ENCODE data around the gene NR1H3. TPM values are rescaled to one million over a fixed set of nuclear protein-coding genes. Genes with fewer than 3 reads are reported as not detected.

The NR1H3 gene
- total RNA-seq, 1 experiment from 2014 or later: 26.3 TPM

GRCh38 chr11:47247502-47247901 is 10.3 kb upstream of the NR1H3 start:
- peaks cover 3 to 44% (median 39%) of the 10 kb centered on the region in 3 experiments; a peak in 6 of 7 replicates for H3K36me3 Mint-ChIP-seq (ENCODE audit: insufficient read depth in 1 of 3, low read depth in 3 of 3)
- Histone ChIP-seq H3K9ac (ENCODE audit: extremely low read depth, insufficient read length, low read length) (no peak overlapping the region), H2BK20ac (ENCODE audit: low read depth, low read length, poor library complexity, severe bottlenecking) (no peak overlapping the region), H3K14ac (ENCODE audit: insufficient read depth, low read length) (no peak overlapping the region), H3K27me3 (ENCODE audit: insufficient read depth, low read length) (no peaks in the 10 kb centered on the region), H3K18ac (ENCODE audit: insufficient read length, low read depth, low read length) (no peak overlapping the region), H3T11ph (ENCODE audit: low read length) (no peak overlapping the region), H4K20me1 (ENCODE audit: control insufficient read depth, insufficient read depth, insufficient read length) (no peaks in the 10 kb centered on the region), H3K4me1 (ENCODE audit: insufficient read depth, low read length) (peaks cover 5% of the 10 kb centered on the region; the same call in 1 of the 2 replicates), H3K79me2 (ENCODE audit: insufficient read depth, low read length) (no peaks in the 10 kb centered on the region), H3K4me2 (ENCODE audit: insufficient read depth, insufficient read length, low read length) (no peak overlapping the region), H3K27ac (ENCODE audit: insufficient read length, low read depth, low read length) (no peak overlapping the region), H2BK12ac (ENCODE audit: insufficient read length, low read depth, low read length) (no peak overlapping the region), H3K79me1 (ENCODE audit: insufficient read depth, low read depth, low read length, poor library complexity, severe bottlenecking) (no peaks in the 10 kb centered on the region), H3K4ac (ENCODE audit: low read depth, low read length) (no peak overlapping the region), H4K5ac (ENCODE audit: insufficient read length, low read depth, low read length) (no peak overlapping the region), H2BK120ac (ENCODE audit: low read depth, low read length, poor library complexity, severe bottlenecking) (no peak overlapping the region), H2BK5ac (ENCODE audit: insufficient read length, low read length) (no peak overlapping the region), H3K23ac (ENCODE audit: insufficient read length, low read depth, low read length) (no peak overlapping the region), H2BK15ac (ENCODE audit: low read depth, low read length) (no peak overlapping the region), H2AFZ (ENCODE audit: low read length) (no peak overlapping the region), H3K9me3 (ENCODE audit: control insufficient read depth, low read depth, low read length) (no peaks in the 10 kb centered on the region), H3K23me2 (ENCODE audit: insufficient read length, low read depth, low read length, poor library complexity, severe bottlenecking) (peaks cover 8% of the 10 kb centered on the region), H2AK5ac (ENCODE audit: insufficient read length, low read length) (no peak overlapping the region), H3K56ac (ENCODE audit: insufficient read length, low read depth, low read length) (no peak overlapping the region), H4K8ac (replicated peaks; ENCODE audit: insufficient read length, low read depth, low read length) (no peak overlapping the region), H4K91ac (ENCODE audit: insufficient read length, low read depth, low read length) (no peak overlapping the region)
- H3K9me3 Mint-ChIP-seq: no peaks in the 10 kb centered on the region; a peak in 1 of 5 replicates
- no peak overlapping the region for H3K27ac Mint-ChIP-seq
- H3K4me1 Mint-ChIP-seq: peaks cover 11 to 12% of the 10 kb centered on the region in 2 experiments
- DNase-seq: no peak
- no peaks in the 10 kb centered on the region; the same call in 1 of the 2 replicates for H3K27me3 Mint-ChIP-seq (ENCODE audit: low read depth)
- WGBS (ENCODE audit: extremely low coverage, insufficient read length, low lambda C conversion rate): no CpG with 5 or more reads among the region's 5 CpGs
- H3K4me3 Mint-ChIP-seq: peak overlapping the region; percentile 99; a peak in 4 of 5 replicates
- TF ChIP-seq CTCF (conservative IDR thresholded peaks at IDR 0.05): no peak

Data from H9 (cell line).